ENCODE data around the gene CCDC179.

DNA sequence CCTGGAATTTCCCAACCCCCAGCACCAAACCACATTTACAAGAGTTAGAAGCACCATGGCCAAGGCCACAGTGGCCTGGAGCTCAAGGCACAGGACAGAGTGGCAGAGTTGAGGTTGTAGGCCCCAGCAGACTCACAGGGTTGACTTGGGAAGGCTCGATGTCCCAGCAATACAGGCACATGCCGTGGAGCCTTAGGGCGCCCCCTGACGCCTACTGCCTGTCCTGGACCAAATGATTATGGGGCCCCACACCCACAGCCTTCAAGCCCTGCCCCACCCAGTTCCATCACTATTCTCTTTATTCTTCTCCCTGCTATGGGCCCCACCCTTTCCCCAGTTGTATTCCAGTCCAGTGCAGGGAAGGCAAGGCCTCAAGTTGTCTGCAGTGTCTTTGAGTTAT lies at the start of gene CCDC179:
- no peak for TF ChIP-seq EZH2phosphoT487 (IDR thresholded peaks at IDR 0.05; ENCODE audit: insufficient read depth, low read depth)
- TF ChIP-seq EZH2 (IDR thresholded peaks at IDR 0.05; ENCODE audit: insufficient read depth, poor library complexity, severe bottlenecking) = no peak
